ENCODE measurements around the gene FAM76A. TPM values are rescaled to one million over a fixed set of nuclear protein-coding genes. Genes with fewer than 3 reads are reported as not detected.

FAM76A gene
- total and polyA plus RNA-seq, 4 donors: 1.7 to 7.4 (median 4.9) TPM

DNA sequence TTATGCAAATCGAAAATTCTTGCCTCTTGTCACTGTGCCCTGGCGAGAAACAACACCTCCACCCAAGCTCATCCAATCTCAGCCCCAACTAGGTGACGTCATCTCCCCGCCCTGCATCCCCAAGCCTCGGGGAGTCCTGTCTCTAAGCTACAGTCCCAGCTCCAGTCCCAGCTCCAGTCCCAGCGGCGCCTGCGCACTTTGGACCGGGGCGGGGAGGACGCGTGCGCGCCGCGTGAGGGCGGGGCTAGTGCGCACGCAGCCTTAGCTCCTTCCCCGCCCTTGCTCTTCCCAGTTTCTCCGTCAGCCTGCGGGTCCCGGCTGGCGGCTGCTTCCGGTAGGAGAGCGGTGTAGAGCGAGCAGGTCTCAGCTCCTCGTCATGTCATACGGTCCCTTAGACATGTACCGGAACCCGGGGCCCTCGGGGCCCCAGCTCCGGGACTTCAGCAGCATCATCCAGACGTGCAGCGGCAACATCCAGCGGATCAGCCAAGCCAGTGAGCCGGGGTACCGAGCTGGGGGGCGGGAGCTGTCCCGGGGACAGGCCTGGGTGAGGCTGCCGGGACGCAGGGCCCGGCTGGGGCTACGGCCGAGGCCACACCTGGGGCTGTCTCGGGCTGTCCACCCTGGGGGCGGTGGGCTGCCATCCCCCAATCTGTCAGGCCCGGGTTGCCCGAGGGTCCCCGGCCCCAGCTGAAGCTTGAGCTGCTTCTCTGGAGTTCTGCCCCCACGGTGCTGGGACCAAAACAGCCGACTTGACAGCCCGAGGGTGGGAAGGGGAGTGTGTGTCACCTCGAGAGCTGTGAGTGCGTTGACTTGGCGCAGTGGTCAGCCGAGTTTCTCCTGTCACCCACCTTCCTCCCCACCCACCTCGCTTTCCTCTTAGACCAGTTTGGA lies 47.4 kb downstream of the FAM76A start, which contains the start of gene STX12:
Gene STX12, plus strand, starts transcription at position 288 of the 894 bp plus-strand sequence. Its CDS starts 89 bp downstream, at position 377.
- Histone ChIP-seq H3K9ac (ENCODE audit: low read depth in 1 of 2, low read length in 2 of 2) (peak within 1 kb of the TSS; percentile 92 to 98), H3K27me3 (ENCODE audit: control insufficient read depth in 4 of 4, insufficient read depth in 4 of 4, low read length in 3 of 4) (no peaks in the 10 kb centered on the region), H3K27ac (ENCODE audit: low read depth in 1 of 2, low read length in 2 of 2) (peak within 1 kb of the TSS; percentile 89 to 93), H3K4me1 (ENCODE audit: control insufficient read depth in 4 of 4, insufficient read depth in 4 of 4, low read length in 3 of 4) (peaks cover 2 to 12% (median 10%) of the 10 kb centered on the region in 4 donors), H3K9me3 (ENCODE audit: control insufficient read depth in 4 of 4, low read length in 3 of 4) (no peaks in the 10 kb centered on the region), H3K36me3 (ENCODE audit: control insufficient read depth in 4 of 4, insufficient read depth in 3 of 4, low read depth in 1 of 4, low read length in 3 of 4) (no peaks in the 10 kb centered on the region), H3K4me3 (ENCODE audit: low read depth in 1 of 3, low read length in 3 of 3) (peak within 1 kb of the TSS; percentile 90 to 96 (median 91))
- no peak for TF ChIP-seq ZBTB33 (IDR thresholded peaks at IDR 0.05)
- no peak for TF ChIP-seq FOXA1 (IDR thresholded peaks at IDR 0.05)
- peak; percentile 68 to 82 for TF ChIP-seq HNF4A (conservative IDR thresholded peaks at IDR 0.05)
- TF ChIP-seq HNF4G (IDR thresholded peaks at IDR 0.05): peak; percentile 50
- peak; percentile 44 to 82 for TF ChIP-seq GABPA (IDR thresholded peaks at IDR 0.05 in 1 of 2, conservative IDR thresholded peaks at IDR 0.05 in 1 of 2)
- TF ChIP-seq TAF1 (conservative IDR thresholded peaks at IDR 0.05): peak; percentile 86
- TF ChIP-seq NR2F2 (IDR thresholded peaks at IDR 0.05): no peak
- TF ChIP-seq JUND (IDR thresholded peaks at IDR 0.05): peak; percentile 97
- TF ChIP-seq SP1 (IDR thresholded peaks at IDR 0.05): peak; percentile 80
- TF ChIP-seq MAX (IDR thresholded peaks at IDR 0.05): peak; percentile 44
- TF ChIP-seq FOXA2 (IDR thresholded peaks at IDR 0.05): no peak
- peak in 1 of 2 donors; percentile 13 for TF ChIP-seq EGR1 (IDR thresholded peaks at IDR 0.05; ENCODE audit: low read depth in 2 of 2)
- peak in 1 of 2 donors; percentile 35 for TF ChIP-seq RAD21 (IDR thresholded peaks at IDR 0.05)
- peak; percentile 54 for TF ChIP-seq ATF3 (IDR thresholded peaks at IDR 0.05)
- peak; percentile 84 for TF ChIP-seq REST (IDR thresholded peaks at IDR 0.05)
- no peak for TF ChIP-seq CTCF (IDR thresholded peaks at IDR 0.05; ENCODE audit: low read depth, low read length, missing input control)
- TF ChIP-seq YY1 (IDR thresholded peaks at IDR 0.05): peak; percentile 57
- peak in 1 of 2 donors; percentile 4 for TF ChIP-seq RXRA (IDR thresholded peaks at IDR 0.05)
- DNase-seq (ENCODE audit: low spot score): peak; percentile 97
- under 1% methylated on average over 58 of the region's 58 CpGs for WGBS
